WTC11 (cell line): ENCODE results near the gene POP5.

Source experiments
- ATF3 ChIP-seq: sonication (generic); formaldehyde crosslinking; conservative IDR thresholded peaks from 2 replicates; pipeline ENCODE4 v1.8.1; 2022; ENCODE audit warnings: mild to moderate bottlenecking, missing genetic modification reagents
- CTCF ChIP-seq: fragments of 200-600 bp; IDR thresholded peaks from 2 replicates; pipeline ENCODE4 v1.8.0; 2022; ENCODE audit warnings: antibody characterized with exemption
- NR1H2 ChIP-seq: sonication (generic); formaldehyde crosslinking; IDR thresholded peaks from 2 replicates; pipeline ENCODE4 v1.9.0; 2021; ENCODE audit warnings: mild to moderate bottlenecking, moderate library complexity, missing genetic modification reagents
- SP1 ChIP-seq: sonication (generic); formaldehyde crosslinking; conservative IDR thresholded peaks from 2 replicates; pipeline ENCODE4 v1.8.1; 2022; ENCODE audit warnings: missing genetic modification reagents

- TF ChIP-seq CTCF (no peak), SP1 (CRISPR knock-in tag) (no peak), ATF3 (CRISPR knock-in tag) (no peak), NR1H2 (CRISPR knock-in tag) (no peak)
Observed at GRCh38 chr12:120542166-120542565, 39.0 kb downstream of the POP5 start.
